Inflammatory macrophage treated with lipopolysaccharide for 4 hours (primary cell): ENCODE measurements around the gene BCL11A.
A peak's percentile ranks its signal among the peaks of the same experiment; 100 is the strongest.

Source experiments
- DNase-seq: peaks from one replicate; pipeline ENCODE4 v3.0.0-alpha.2; 2020

BCL11A gene

GRCh38 chr2:60502144-60502543 lies 51.3 kb downstream of the BCL11A start:
- DNase-seq = no peak

- no peak for DNase-seq
Measured at GRCh38 chr2:60500861-60501260, 52.6 kb downstream of the BCL11A start.

GRCh38 chr2:60499651-60500265 lies 53.7 kb downstream of the BCL11A start:
- DNase-seq = no peak

- DNase-seq = no peak
Measured at GRCh38 chr2:60498816-60499429, 54.5 kb downstream of the BCL11A start.

GRCh38 chr2:60498127-60498815 lies 55.2 kb downstream of the BCL11A start:
- DNase-seq = no peak

GRCh38 chr2:60497500-60497899 lies 56.0 kb downstream of the BCL11A start:
- no peak for DNase-seq

- no peak for DNase-seq
Measured at GRCh38 chr2:60496956-60497355, 56.5 kb downstream of the BCL11A start.

- DNase-seq = no peak
Measured at GRCh38 chr2:60496475-60496874, 57.0 kb downstream of the BCL11A start.

GRCh38 chr2:60495041-60495625 lies 58.3 kb downstream of the BCL11A start:
- no peak for DNase-seq

GRCh38 chr2:60493804-60494387 lies 59.6 kb downstream of the BCL11A start:
- no peak for DNase-seq

- DNase-seq = no peak
Measured at GRCh38 chr2:60492548-60492947, 60.9 kb downstream of the BCL11A start.

- DNase-seq = no peak
Measured at GRCh38 chr2:60490848-60491247, 62.6 kb downstream of the BCL11A start.

- no peak for DNase-seq
Measured at GRCh38 chr2:60490441-60490840, 63.0 kb downstream of the BCL11A start.

- DNase-seq = no peak
Measured at GRCh38 chr2:60489289-60489688, 64.2 kb downstream of the BCL11A start.

- DNase-seq = peak; percentile 15
Measured at GRCh38 chr2:60488291-60488690, 65.2 kb downstream of the BCL11A start.

GRCh38 chr2:60487174-60487573 lies 66.3 kb downstream of the BCL11A start:
- no peak for DNase-seq

GRCh38 chr2:60486551-60486950 lies 66.9 kb downstream of the BCL11A start:
- no peak for DNase-seq

GRCh38 chr2:60486067-60486466 lies 67.4 kb downstream of the BCL11A start:
- DNase-seq = no peak

GRCh38 chr2:60485550-60485949 lies 67.9 kb downstream of the BCL11A start:
- no peak for DNase-seq

- DNase-seq = peak; percentile 55
Measured at GRCh38 chr2:60485055-60485454, 68.4 kb downstream of the BCL11A start.

GRCh38 chr2:60484133-60484645 lies 69.3 kb downstream of the BCL11A start:
- peak; percentile 87 for DNase-seq

GRCh38 chr2:60483401-60483800 lies 70.1 kb downstream of the BCL11A start:
- DNase-seq = no peak

- DNase-seq = peak; percentile 30
Measured at GRCh38 chr2:60482222-60482621, 71.2 kb downstream of the BCL11A start.
